ENCODE measurements around the gene PAPSS2.

PAPSS2 gene

GRCh38 chr10:87626422-87626892, 33.2 kb upstream of the PAPSS2 start:
- H3K79me2 ChIP-seq (ENCODE audit: control insufficient read depth, insufficient read depth, low read length, poor library complexity) = no peaks in the 10 kb centered on the region
- no peak overlapping the region for H3K14ac ChIP-seq (ENCODE audit: low read length)
- no peak overlapping the region for H2BK5ac ChIP-seq (ENCODE audit: low read depth, low read length, poor library complexity)
- no peak overlapping the region for H4K91ac ChIP-seq (ENCODE audit: low read depth, low read length)
- H4K8ac ChIP-seq (ENCODE audit: low read depth, low read length) = no peak overlapping the region
- no peaks in the 10 kb centered on the region for H3K27me3 ChIP-seq (ENCODE audit: insufficient read depth, low read length)
- H3K9me3 ChIP-seq (ENCODE audit: insufficient read depth, low read depth, low read length) = no peaks in the 10 kb centered on the region
- H3K4me3 ChIP-seq (ENCODE audit: low read depth, low read length) = no peak overlapping the region
- no peak overlapping the region for H3K4ac ChIP-seq (ENCODE audit: low read depth, low read length)
- H4K12ac ChIP-seq (ENCODE audit: low read depth, low read length) = no peak overlapping the region
- no peak overlapping the region for H2AFZ ChIP-seq (ENCODE audit: insufficient read depth, low read length, poor library complexity)
- DNase-seq = peak in 1 of 2 donors; percentile 35
- no peak overlapping the region for H2BK12ac ChIP-seq (ENCODE audit: low read length)
- H2BK120ac ChIP-seq (ENCODE audit: insufficient read depth, low read length, poor library complexity) = no peak overlapping the region
- H3K27ac ChIP-seq (ENCODE audit: low read depth, low read length) = no peak overlapping the region
- H3K36me3 ChIP-seq (ENCODE audit: control insufficient read depth in 1 of 2, insufficient read depth in 2 of 2, low read length in 2 of 2) = no peaks in the 10 kb centered on the region
- H2AK5ac ChIP-seq (ENCODE audit: low read length) = no peak overlapping the region
- H3K4me2 ChIP-seq (ENCODE audit: low read length) = no peak overlapping the region
- no peak overlapping the region for H3K9ac ChIP-seq (ENCODE audit: low read length)
- no peak overlapping the region for H3K23ac ChIP-seq (ENCODE audit: low read length)
- no peak overlapping the region for H3K18ac ChIP-seq (ENCODE audit: low read length)
- peaks cover 0 to 2% of the 10 kb centered on the region in 2 experiments for H3K4me1 ChIP-seq (ENCODE audit: control insufficient read depth in 1 of 2, insufficient read depth in 2 of 2, low read length in 2 of 2)
- no peaks in the 10 kb centered on the region for H3K79me1 ChIP-seq (ENCODE audit: low read length)
- WGBS (ENCODE audit: extremely low coverage, insufficient coverage, insufficient read length) = no CpG with 5 or more reads among the region's 1 CpG

DNA sequence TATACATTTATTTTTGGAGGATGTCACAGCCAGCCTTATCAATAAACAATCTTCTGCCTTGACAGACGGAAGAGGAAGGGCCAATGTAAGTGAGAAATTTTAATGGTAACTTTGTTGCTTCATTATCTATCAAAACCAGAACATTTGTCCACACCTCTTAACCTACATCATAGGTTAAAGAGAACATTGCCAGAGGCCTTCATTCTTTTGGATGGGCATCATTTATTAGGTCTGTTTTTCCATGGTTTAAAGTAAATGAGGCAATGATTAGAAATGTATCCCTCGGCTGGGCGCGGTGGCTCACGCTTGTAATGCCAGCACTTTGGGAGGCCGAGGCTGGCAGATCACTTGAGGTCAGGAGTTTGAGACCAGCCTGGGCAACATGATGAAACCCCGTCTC, 29.5 kb upstream of the PAPSS2 start:
- Histone ChIP-seq H3K27ac (ENCODE audit: low read depth, low read length) (no peak overlapping the region), H3K27me3 (ENCODE audit: insufficient read depth, low read length) (no peaks in the 10 kb centered on the region), H3K79me1 (ENCODE audit: low read length) (peaks cover 4% of the 10 kb centered on the region), H3K14ac (ENCODE audit: low read length) (no peak overlapping the region), H2BK120ac (ENCODE audit: insufficient read depth, low read length, poor library complexity) (no peak overlapping the region), H3K79me2 (ENCODE audit: control insufficient read depth, insufficient read depth, low read length, poor library complexity) (no peaks in the 10 kb centered on the region), H3K18ac (ENCODE audit: low read length) (no peak overlapping the region), H3K9ac (ENCODE audit: low read length) (no peak overlapping the region), H4K8ac (ENCODE audit: low read depth, low read length) (no peak overlapping the region), H4K12ac (ENCODE audit: low read depth, low read length) (no peak overlapping the region), H2AK5ac (ENCODE audit: low read length) (no peak overlapping the region), H3K4me2 (ENCODE audit: low read length) (no peak overlapping the region), H4K91ac (ENCODE audit: low read depth, low read length) (no peak overlapping the region), H3K36me3 (ENCODE audit: control insufficient read depth in 1 of 2, insufficient read depth in 2 of 2, low read length in 2 of 2) (no peaks in the 10 kb centered on the region), H2BK5ac (ENCODE audit: low read depth, low read length, poor library complexity) (no peak overlapping the region), H3K23ac (ENCODE audit: low read length) (no peak overlapping the region), H3K4me1 (ENCODE audit: control insufficient read depth in 1 of 2, insufficient read depth in 2 of 2, low read length in 2 of 2) (peaks cover 2 to 6% of the 10 kb centered on the region in 2 experiments), H3K4me3 (ENCODE audit: low read depth, low read length) (no peak overlapping the region), H2AFZ (ENCODE audit: insufficient read depth, low read length, poor library complexity) (no peak overlapping the region), H3K9me3 (ENCODE audit: insufficient read depth, low read depth, low read length) (peaks cover 1% of the 10 kb centered on the region), H2BK12ac (ENCODE audit: low read length) (no peak overlapping the region), H3K4ac (ENCODE audit: low read depth, low read length) (no peak overlapping the region)
- no CpG with 5 or more reads among the region's 7 CpGs for WGBS (ENCODE audit: extremely low coverage, insufficient coverage, insufficient read length)
- DNase-seq = no peak

DNA sequence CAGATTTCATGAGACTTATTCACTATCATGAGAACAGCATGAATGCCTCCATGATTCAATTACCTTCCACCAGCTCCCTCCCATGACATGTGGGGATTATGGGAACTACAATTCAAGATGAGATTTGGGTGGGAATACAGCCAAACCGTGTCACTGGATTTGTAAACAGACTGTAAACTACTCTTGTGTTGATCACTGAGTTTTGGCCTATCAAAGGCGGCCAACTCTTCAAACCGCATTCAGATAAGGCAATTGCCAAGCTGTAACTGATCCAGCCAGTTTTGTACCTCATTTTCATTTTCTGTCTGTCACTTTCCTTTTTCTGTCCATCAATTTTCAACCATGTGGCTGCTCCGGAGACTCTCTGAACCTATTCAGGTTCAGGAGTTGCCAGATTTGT, 27.2 kb upstream of the PAPSS2 start:
- Histone ChIP-seq H3K4ac (ENCODE audit: low read depth, low read length) (no peak overlapping the region), H2AFZ (ENCODE audit: insufficient read depth, low read length, poor library complexity) (no peak overlapping the region), H4K8ac (ENCODE audit: low read depth, low read length) (no peak overlapping the region), H2AK5ac (ENCODE audit: low read length) (no peak overlapping the region), H3K27me3 (ENCODE audit: insufficient read depth, low read length) (no peaks in the 10 kb centered on the region), H3K23ac (ENCODE audit: low read length) (no peak overlapping the region), H3K9ac (ENCODE audit: low read length) (no peak overlapping the region), H3K18ac (ENCODE audit: low read length) (no peak overlapping the region), H3K14ac (ENCODE audit: low read length) (no peak overlapping the region), H2BK12ac (ENCODE audit: low read length) (no peak overlapping the region), H4K91ac (ENCODE audit: low read depth, low read length) (no peak overlapping the region), H3K4me3 (ENCODE audit: low read depth, low read length) (no peak overlapping the region), H2BK120ac (ENCODE audit: insufficient read depth, low read length, poor library complexity) (no peak overlapping the region), H3K79me1 (ENCODE audit: low read length) (peaks cover 4% of the 10 kb centered on the region), H3K36me3 (ENCODE audit: control insufficient read depth in 1 of 2, insufficient read depth in 2 of 2, low read length in 2 of 2) (no peaks in the 10 kb centered on the region), H3K79me2 (ENCODE audit: control insufficient read depth, insufficient read depth, low read length, poor library complexity) (no peaks in the 10 kb centered on the region), H3K9me3 (ENCODE audit: insufficient read depth, low read depth, low read length) (peaks cover 3% of the 10 kb centered on the region), H2BK5ac (ENCODE audit: low read depth, low read length, poor library complexity) (no peak overlapping the region), H3K27ac (ENCODE audit: low read depth, low read length) (no peak overlapping the region), H3K4me1 (ENCODE audit: control insufficient read depth in 1 of 2, insufficient read depth in 2 of 2, low read length in 2 of 2) (peaks cover 8 to 14% of the 10 kb centered on the region in 2 experiments), H3K4me2 (ENCODE audit: low read length) (no peak overlapping the region), H4K12ac (ENCODE audit: low read depth, low read length) (no peak overlapping the region)
- WGBS (ENCODE audit: extremely low coverage, insufficient coverage, insufficient read length) = no CpG with 5 or more reads among the region's 4 CpGs
- DNase-seq = no peak

DNA sequence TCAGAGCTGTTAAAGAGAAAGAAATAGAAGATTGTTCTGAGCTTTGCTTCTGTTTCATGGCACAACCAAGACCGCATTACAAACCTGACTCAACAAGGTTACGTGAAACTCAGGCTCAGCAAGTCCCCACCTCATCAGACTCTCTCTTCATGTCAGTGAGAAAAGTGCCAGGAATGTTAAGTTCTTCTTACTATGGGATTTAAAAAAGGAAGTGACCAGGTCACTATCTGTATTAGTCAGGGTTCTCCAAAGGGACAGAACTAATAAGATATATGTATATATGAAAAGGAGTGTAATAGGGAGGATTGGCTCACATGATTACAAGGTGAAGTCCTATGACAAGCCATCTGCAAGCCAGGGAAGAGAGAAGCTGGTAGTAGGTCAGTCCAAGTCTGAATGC, 25.4 kb upstream of the PAPSS2 start:
- Histone ChIP-seq H3K18ac (ENCODE audit: low read length) (no peak overlapping the region), H3K79me2 (ENCODE audit: control insufficient read depth, insufficient read depth, low read length, poor library complexity) (no peaks in the 10 kb centered on the region), H2AK5ac (ENCODE audit: low read length) (no peak overlapping the region), H4K12ac (ENCODE audit: low read depth, low read length) (no peak overlapping the region), H3K4me2 (ENCODE audit: low read length) (no peak overlapping the region), H3K79me1 (ENCODE audit: low read length) (peaks cover 4% of the 10 kb centered on the region), H2BK5ac (ENCODE audit: low read depth, low read length, poor library complexity) (no peak overlapping the region), H4K91ac (ENCODE audit: low read depth, low read length) (peak overlapping the region; percentile 70), H3K4me1 (ENCODE audit: control insufficient read depth in 1 of 2, insufficient read depth in 2 of 2, low read length in 2 of 2) (peaks cover 8 to 14% of the 10 kb centered on the region in 2 experiments), H3K4ac (ENCODE audit: low read depth, low read length) (no peak overlapping the region), H2AFZ (ENCODE audit: insufficient read depth, low read length, poor library complexity) (no peak overlapping the region), H4K8ac (ENCODE audit: low read depth, low read length) (no peak overlapping the region), H2BK120ac (ENCODE audit: insufficient read depth, low read length, poor library complexity) (peak overlapping the region; percentile 41), H3K9me3 (ENCODE audit: insufficient read depth, low read depth, low read length) (peaks cover 3% of the 10 kb centered on the region), H3K27me3 (ENCODE audit: insufficient read depth, low read length) (no peaks in the 10 kb centered on the region), H3K9ac (ENCODE audit: low read length) (no peak overlapping the region), H3K14ac (ENCODE audit: low read length) (no peak overlapping the region), H3K23ac (ENCODE audit: low read length) (no peak overlapping the region), H2BK12ac (ENCODE audit: low read length) (peak overlapping the region; percentile 11), H3K27ac (ENCODE audit: low read depth, low read length) (no peak overlapping the region), H3K36me3 (ENCODE audit: control insufficient read depth in 1 of 2, insufficient read depth in 2 of 2, low read length in 2 of 2) (no peaks in the 10 kb centered on the region), H3K4me3 (ENCODE audit: low read depth, low read length) (no peak overlapping the region)
- DNase-seq = no peak
- WGBS (ENCODE audit: extremely low coverage, insufficient coverage, insufficient read length) = no CpG with 5 or more reads among the region's 2 CpGs

Data from trophoblast cell (in vitro differentiated cells and primary cell).